Stimulated activated CD4-positive, alpha-beta T cell treated with anti-CD3 and anti-CD28 coated beads, TNF-alpha, amount 100 ng/mL, for 48 hours (primary cell): ENCODE measurements around the gene TNRC6B.
"Not testable (repeated sequence)": the region's sequence is repeated elsewhere in the genome, so short reads cannot be mapped to it uniquely, and the experiment has no call there.

Experiments
- DNase-seq, 3 donors: peaks; one replicate each; pipeline ENCODE4 v3.0.0-alpha.2; 2020; ENCODE audit warnings: low read depth in 3 of 3

The TNRC6B gene

DNA sequence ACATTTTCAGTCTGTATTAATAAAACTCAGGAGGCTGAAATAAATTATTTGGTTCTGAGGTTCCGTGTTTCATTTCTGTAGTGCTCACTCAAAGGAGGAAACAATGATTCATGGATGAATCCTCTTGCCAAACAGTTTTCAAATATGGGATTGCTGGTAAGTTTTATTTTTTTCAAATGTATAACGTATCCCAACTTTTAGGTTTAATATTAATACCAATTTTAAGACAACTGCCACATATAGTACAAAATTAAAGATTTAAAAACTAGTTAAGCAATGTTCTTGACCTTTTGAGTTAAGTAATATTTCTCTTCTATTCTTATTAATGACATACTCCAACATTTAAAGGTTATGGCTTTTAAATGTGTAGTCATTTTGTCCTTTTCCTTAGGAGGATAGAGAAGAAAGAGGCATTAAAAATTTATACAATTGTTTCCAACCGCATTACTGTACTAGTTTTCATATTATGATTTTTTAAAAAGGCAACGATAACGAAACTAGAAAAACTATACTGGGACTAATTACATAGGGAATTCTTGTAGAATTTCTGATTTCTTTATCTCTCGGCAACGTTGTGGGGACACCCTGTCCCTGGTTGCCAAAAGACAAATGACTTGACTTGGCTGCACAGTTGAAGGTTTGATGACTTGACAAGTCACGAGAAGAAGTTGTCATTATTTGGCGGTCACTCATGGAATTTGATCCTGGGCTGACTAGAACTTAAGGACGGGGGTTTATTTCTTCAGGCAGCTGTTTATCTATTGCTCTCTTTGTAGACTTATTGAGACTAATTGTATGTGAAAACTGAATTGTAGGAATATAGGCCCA is 99.5 kb downstream of the TNRC6B start:
- no peak for DNase-seq

DNA sequence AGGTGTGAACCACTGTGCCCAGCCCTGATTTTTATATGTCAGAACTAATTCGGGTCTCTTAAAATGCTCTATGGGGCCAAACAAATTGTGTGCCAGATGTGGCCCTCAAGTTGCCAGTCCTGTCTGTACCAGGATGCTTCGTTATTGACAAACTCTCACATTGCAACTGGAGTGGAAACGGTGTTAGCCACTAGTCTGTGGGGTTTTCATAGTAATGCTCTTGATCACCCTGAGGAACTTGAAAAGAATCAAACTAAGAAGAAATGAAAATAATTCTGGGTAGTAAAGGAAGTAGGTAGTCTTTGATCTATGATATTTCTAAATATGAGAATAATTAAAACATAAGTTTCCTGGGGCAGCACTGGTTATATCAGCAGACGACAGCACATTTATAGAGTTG is 101.3 kb downstream of the TNRC6B start:
- no peak for DNase-seq

DNA sequence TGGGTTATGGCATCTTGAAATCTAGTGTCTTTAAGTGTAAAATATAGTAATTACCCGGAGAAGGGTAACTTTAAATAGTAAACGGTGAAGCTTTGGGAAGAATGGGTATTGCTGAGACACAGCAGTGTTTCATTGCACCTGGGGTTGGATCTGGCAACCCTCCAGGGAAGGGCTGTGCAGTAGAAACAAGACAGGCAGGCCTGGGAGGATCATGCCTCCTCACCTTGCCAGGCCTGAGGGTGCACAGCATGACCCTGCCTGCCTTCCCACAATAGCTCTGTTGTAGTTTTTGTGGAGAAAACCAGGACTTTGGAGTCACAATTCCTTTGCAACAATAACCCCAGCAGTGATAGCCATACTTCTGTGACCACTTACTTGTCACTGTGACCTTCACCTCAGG is 104.0 kb downstream of the TNRC6B start:
- no peak for DNase-seq

DNA sequence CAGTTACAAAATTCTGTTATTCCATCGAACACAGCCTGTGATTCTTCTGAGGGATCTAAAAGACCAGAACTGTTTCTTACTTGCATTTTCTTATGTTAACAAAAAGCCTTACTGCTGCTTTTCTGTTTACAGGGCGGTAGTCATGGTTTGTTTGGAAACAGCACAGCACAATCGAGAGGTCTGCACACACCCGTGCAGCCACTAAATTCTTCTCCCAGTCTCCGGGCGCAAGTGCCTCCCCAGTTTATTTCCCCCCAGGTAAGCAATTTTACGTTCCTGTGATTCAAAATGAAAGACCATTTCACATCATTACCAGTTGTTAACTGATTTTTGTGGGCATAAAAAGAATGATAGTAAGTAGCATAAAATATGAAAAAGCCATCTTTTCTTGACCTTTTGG is 107.8 kb downstream of the TNRC6B start:
- DNase-seq: no peak

DNA sequence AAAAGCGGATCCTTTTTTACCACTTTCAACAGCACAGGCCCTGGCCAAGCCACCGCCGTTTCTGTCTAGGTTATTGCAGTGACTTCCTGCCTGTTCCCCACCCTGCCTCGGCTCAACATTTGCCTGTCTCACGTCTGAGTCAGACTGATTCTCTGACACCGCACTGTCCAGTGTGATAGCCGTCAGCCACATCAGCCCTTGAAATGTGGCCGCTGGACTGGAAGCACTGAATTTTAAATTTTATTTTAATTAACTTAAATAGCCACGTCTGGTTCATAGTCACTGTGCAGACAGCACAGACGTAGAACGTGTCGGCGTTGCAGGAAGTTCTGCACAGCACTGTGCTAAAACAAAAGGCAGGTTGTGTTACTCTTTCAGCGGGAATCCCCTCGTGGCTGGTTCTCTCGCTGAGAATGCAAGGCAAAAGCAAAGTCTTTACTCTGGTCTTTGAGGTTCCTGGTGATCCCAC is 112.3 kb downstream of the TNRC6B start:
- DNase-seq: peak; percentile 23 to 50 (median 39)

DNA sequence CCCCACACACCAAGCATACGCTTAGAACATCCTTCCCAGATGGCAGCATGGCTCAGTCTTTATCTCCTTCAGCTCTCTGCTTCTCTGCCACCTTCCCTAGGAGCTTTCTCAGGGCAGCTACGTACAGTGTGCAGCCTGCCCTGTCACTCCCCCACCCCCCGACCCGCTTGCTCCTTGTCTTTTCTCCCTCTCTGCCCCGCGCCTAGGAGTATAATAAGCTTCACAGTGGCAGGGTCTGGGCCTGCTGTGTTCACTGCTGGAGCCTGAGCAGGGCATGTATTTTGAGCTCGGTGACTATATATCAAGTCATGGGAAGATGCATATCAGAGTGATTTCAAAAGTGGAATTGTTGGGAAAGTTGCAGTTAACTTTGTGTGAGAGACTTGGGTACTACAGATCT is 112.8 kb downstream of the TNRC6B start:
- DNase-seq: no peak

DNA sequence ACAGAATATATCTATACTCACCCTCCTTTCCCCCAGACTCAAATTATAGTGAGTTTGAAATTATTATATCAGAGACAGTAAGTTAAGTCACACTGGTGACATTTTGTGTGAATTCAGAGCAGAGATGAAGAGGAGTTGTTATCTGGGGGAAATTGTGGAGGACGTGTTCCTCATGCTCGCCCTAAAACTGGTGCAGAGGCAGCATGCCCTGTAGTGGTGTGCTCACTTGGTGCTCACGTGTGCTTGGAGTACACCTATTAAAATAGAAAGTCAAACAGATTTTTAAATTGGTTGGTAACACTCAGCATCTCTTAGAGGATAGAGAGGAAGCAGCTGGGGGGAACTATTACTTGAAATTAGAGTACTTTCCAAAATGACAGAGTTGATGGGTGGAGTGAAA is 117.0 kb downstream of the TNRC6B start:
- DNase-seq: no peak

DNA sequence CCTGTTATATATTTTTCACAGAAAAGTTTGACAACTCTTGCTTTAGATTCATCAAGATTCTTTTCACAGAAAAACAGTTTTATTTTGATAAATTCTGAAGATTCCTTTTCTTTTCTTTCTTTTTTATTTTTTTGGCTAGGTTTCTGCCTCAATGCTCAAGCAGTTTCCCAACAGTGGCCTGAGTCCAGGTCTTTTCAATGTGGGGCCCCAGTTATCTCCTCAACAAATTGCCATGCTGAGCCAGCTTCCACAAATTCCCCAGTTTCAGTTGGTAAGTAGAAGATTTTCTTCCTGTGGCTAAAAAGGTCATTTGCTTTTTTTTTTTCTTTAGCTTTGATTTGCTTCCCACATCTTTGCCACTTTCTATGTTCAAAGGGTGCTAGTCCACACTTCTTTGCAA is 122.6 kb downstream of the TNRC6B start:
- no peak for DNase-seq

DNA sequence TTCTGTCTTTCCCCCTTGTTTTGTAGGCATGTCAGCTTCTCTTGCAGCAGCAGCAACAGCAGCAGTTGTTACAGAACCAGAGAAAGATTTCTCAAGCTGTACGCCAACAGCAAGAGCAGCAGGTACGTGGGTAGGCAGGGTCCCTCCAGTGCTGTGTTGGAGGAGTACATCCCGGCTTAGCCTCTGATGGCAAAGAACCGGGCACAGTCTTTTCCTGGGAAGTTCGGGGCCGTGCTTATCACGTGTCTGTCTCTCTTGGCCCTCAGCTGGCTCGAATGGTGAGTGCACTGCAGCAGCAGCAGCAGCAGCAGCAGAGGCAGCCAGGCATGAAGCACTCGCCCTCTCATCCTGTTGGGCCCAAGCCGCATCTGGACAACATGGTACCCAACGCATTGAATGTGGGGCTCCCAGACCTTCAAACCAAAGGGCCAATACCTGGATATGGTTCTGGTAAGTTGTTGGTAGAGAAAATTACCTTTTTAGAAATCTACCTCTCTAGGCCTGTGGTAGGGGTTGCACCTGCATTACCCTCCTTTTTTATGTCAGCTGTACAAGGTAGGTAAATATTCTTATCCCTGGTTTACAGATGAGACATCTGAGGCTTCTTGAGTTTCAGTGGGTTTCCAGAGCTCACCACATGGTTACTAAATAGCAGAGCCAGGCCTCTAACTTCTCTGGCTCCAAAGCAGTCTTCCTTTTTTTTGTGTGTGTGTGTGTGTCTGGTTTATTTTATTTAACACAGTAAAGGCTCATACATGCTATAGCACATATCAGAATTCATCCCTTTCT is 123.4 kb downstream of the TNRC6B start:
- no peak for DNase-seq

DNA sequence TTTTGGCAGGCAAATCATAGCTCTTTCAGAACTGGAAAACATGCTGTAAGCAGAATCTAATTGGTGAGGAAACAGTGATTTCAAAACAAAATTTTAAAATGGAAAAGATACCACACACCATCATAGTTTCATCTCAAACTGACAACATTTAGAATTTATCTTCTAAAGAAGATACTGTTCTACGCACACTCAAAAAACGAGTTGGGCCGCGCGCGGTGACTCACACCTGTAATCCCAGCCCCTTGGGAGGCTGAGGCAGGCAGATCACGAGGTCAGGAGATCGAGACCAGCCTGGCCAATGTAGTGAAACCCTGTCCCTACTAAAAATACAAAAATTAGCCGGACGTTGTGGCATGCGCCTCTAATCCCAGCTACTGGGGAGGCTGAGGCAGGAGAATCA is 124.4 kb downstream of the TNRC6B start:
- DNase-seq: no peak

DNA sequence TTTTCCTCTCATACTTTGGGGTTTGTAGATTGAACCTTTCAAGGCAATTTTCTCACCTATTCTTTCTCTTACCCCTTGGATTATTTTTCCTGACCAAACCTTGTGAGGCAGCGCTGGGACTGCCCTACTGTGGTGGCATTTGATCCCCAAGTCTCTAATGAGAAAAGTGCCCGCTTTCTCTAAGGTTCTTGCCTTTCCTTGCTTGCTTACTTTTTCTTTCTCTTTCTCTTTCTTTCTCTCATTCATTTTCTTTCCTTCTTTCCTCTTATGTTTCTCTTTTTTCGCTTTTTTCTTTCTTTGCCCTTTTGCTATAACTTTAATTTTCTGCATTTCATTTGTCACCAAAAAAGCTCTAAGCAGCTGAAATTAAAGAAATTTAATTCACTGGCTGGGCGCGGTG is 127.9 kb downstream of the TNRC6B start:
- no peak for DNase-seq

DNA sequence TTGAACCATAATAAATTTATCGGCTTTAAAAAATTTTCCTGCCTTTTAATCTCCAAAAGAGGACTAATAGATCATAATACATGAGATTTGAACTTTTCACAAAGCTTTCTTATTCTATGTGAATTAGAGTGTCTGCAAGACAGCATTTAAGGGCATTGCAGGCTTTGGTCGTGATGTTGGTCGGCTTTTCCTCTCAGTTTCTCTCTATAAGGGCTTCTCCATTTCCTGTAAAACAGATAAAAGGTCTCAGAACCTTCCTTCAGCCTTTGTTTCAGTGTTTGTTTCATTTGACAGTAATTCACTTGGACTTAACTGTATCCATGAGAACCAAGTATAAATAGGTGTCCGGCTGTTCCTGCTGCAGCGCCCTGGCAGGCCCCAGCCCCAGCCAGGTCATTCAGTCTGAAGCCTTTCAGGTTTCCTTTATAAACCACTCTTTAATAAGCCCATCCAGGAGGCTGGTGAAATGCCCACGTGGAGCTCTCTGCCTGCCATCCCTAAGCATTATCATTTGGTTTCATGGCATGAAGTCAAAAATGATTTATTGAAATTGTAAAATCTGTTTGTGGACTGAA is 131.4 kb downstream of the TNRC6B start:
- DNase-seq: no peak

DNA sequence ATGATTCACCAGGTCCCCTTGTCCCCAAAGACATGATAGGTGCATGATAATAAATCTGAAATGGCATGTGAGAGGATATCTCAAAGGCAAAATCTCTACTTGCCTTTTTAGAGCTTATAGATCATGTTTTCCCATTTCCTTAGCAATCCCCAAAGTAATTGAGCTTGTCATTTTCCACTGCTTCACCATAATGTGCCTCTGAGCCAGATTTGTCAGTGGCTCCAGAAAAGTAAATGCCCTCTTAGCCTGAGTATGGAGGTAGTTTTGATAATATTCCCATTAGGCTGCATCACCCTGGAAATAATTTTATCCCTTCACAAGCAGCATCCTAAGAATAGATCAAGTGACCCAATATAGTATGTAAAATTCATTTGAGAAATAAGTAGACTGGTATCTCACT is 131.9 kb downstream of the TNRC6B start:
- no peak for DNase-seq

DNA sequence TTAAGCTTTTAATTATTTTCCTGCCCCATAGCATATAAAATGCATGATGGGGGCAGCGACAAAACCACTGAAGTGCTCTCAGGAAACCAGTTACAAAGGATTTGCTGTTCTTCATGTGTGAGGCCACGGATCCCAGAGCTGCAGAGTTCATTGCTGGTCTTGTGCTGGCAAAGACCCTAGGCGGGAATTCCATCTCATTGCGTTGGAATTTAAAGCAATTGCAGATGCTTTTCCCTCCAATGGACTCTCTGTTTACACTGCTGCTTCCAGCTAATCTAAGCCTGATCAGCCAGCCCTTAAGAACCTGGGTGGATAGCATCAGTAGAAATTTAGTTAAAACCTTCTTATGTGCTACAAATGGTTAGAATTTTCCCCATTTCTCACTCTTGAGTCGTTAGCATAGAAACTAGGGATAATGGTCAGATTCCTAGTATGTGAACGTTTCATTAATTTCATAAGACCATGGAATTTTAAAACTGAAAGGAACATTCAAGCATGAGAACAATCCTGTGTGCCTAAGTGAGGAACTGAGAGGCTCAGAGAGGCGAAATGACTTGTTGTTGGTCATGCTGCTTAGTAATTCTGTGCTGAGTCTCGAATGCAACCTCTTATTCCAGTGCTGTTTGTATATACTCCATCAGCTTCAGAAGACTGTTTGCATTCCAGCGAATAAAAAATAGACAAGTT is 132.5 kb downstream of the TNRC6B start:
- no peak for DNase-seq

DNA sequence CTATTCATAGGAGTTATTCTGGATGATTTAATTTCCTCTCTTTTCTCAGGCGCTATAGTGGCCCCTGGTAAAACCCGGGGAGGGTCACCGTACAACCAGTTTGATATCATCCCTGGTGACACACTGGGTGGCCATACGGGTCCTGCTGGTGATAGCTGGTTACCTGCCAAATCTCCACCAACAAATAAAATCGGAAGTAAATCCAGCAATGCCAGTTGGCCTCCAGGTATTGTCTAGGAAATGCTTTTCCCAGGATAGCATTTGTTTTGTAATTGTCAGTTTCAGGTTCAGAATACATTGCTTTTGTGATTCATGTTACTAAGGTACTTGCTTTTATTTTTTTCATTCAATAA is 133.0 kb downstream of the TNRC6B start:
- no peak for DNase-seq

DNA sequence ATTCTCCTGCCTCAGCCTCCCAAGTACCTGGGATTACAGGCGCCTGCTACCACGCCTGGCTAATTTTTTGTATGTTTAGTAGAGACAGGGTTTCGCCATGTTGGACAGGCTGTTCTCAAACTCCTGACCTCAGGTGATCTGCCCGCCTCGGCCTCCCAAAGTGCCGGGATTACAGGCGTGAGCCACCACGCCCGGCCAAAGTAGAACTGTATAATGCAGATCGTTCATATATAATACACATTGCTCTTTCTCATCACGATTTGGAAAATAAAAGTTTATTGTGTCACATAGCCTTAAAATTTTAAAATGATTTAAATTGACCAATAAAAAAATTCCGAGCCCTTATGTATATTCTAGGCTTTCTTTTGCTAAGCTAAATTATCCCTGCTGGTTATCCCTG is 133.9 kb downstream of the TNRC6B start:
- not testable (repeated sequence) for DNase-seq

DNA sequence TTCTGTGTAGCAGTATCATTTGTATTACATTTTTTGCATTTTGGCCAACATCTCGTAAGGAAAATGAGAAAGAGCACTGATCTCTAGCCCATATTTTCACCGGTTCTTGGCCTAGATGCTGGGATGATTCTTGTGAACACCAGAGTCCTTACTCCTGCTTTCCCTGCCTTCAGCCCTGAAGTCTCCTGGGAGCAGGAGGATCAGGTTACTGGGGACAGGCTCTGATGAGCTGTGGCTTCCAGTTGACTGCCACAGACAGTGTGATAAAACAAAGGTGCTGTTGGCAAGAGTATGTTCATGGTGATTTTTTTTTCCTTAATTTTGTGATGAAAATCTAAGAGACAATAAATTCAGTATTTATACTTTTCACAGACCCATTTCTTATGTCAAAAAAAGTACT is 134.3 kb downstream of the TNRC6B start:
- DNase-seq: no peak

DNA sequence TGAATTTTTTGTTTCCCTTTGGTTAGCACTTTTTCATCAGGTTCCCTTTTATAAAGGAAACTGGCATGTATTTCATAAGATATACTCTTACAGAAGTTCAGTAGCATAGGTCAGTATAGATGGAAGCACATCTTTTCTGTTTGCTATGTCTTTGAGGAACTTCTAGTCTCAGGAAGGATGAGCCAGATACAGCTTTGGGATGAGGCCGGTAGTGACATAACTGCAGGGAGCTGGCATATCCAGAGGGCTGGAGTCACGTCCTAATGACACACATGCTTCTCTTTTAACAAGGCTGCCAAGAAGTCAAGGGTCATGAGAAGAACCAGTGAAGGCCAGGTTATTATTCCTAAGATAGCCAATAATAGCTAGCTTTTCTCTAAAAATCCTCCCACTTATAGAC is 135.3 kb downstream of the TNRC6B start:
- DNase-seq: no peak

DNA sequence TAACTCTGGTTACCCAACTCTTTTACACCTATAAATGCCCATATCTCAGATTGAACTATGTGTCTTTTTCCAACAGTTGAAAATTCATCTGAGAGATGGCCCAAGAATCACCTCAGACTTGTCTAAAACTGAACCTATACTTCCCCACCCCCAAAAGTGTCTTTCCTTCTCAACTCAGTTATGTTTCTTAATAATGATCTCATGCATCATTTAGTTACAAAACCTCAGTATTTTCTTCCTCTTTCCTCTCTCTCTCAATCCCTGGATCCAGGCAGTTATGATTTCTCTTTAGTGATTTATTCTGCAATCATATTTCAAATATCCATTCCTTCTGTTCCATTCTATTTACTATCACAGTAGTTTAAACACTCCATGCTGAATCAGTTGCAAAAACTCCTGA is 136.3 kb downstream of the TNRC6B start:
- no peak for DNase-seq

DNA sequence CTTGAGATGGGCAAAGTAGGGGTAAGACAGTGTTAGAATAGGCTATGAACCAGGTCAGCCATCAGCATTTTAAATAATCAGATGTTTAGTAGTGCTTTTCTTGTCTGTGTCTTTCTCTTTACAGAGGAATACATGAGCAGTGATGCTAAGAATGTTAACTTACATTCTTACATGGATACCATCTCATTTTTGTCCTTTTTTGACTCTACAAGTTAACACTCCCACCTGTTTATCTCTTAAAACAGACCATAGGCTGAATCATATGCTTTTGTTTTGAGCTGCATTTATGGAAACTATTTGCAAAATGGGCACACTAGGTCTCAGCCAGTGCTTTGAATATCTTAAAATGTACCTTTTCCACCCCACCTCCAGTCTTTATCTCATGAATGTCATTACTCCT is 143.0 kb downstream of the TNRC6B start:
- DNase-seq: no peak

DNA sequence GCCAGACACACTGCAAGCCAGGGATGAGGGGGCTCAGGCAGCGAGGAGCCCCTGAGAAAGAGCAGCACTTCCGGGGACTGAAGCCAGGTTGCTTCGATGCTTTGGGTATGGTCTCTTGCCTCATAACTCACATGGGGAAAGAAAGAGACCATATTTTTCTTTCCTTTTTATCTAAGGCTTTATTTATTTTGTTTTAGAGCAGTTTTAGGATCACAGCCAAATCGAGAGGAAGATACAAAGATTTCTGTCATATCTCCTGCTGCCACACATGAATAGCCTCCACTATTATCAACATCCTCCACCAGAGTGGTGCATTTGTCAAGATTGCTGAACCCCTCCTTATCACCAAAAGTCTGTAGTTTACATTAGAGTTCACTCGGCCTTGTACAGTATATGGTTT is 144.3 kb downstream of the TNRC6B start:
- no peak for DNase-seq

DNA sequence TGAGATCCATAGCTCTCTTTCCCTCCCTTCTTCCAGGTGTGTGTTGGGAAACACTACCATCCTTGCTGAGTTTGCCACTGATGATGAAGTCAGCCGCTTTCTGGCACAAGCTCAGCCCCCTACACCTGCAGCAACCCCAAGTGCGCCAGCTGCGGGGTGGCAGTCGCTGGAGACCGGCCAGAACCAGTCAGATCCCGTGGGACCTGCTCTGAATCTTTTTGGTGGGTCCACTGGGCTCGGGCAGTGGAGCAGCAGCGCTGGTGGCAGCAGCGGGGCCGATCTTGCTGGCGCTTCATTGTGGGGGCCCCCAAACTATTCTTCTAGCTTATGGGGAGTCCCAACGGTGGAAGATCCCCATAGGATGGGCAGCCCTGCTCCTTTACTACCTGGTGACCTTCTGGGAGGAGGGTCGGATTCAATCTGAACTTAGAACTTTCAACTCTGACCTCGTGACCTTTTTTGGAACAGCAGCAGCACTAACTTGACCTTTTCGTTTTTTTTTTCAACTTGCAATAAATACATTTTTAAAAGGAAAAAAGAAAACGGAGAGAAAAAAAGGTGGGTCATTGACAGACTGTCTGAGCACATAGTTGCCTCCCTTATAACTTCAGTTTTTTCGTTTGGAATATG is 145.2 kb downstream of the TNRC6B start:
- DNase-seq: no peak
